ENCODE measurements around the gene PKDCC.
A peak's percentile ranks its signal among the peaks of the same experiment; 100 is the strongest.

PKDCC gene

GRCh38 chr2:42092084-42092996, 44.5 kb downstream of the PKDCC start:
- TF ChIP-seq HDGF (IDR thresholded peaks at IDR 0.05; ENCODE audit: borderline replicate concordance) (no peak), ARNT (IDR thresholded peaks at IDR 0.05) (no peak), BHLHE40 (IDR thresholded peaks at IDR 0.05; ENCODE audit: borderline replicate concordance) (no peak), NFRKB (IDR thresholded peaks at IDR 0.05) (no peak), FOXA1 (IDR thresholded peaks at IDR 0.05) (no peak), LEF1 (IDR thresholded peaks at IDR 0.05; ENCODE audit: borderline replicate concordance) (no peak), SP1 (IDR thresholded peaks at IDR 0.05) (no peak), L3MBTL2 (conservative IDR thresholded peaks at IDR 0.05) (no peak), FOXM1 (IDR thresholded peaks at IDR 0.05; ENCODE audit: borderline replicate concordance) (no peak), ELF4 (IDR thresholded peaks at IDR 0.05) (no peak), PKNOX1 (IDR thresholded peaks at IDR 0.05) (no peak), CTBP1 (IDR thresholded peaks at IDR 0.05; ENCODE audit: borderline replicate concordance) (no peak), SUZ12 (IDR thresholded peaks at IDR 0.05) (no peak)
- DNase-seq (ENCODE audit: extremely low spot score) = no peak
- ChIA-PET POLR2A (no interaction called here), CTCF (interaction anchor here (0.6 to 11.3 kb wide), 8 partner anchors 18 to 268 kb away, joined by 3 to 98 read pairs (median 3); no protein-coding TSS in a partner anchor)

GRCh38 chr2:42094114-42094513, 46.3 kb downstream of the PKDCC start:
- TF ChIP-seq NFRKB (IDR thresholded peaks at IDR 0.05) = no peak
- ChIA-PET POLR2A (interaction anchor here (1.4 kb wide), 1 partner anchor 105 kb away, joined by 3 read pairs; no protein-coding TSS in a partner anchor), CTCF (interaction anchor here (0.6 to 1.1 kb wide), 3 partner anchors 32 to 222 kb away, joined by 3 to 6 read pairs (median 3); no protein-coding TSS in a partner anchor)
- DNase-seq (ENCODE audit: extremely low spot score) = no peak

- no peak for TF ChIP-seq SUZ12 (IDR thresholded peaks at IDR 0.05)
- no peak for TF ChIP-seq CTBP1 (IDR thresholded peaks at IDR 0.05; ENCODE audit: borderline replicate concordance)
- TF ChIP-seq HDGF (IDR thresholded peaks at IDR 0.05; ENCODE audit: borderline replicate concordance) = no peak
- TF ChIP-seq FOXM1 (IDR thresholded peaks at IDR 0.05; ENCODE audit: borderline replicate concordance) = no peak
- no peak for TF ChIP-seq BHLHE40 (IDR thresholded peaks at IDR 0.05; ENCODE audit: borderline replicate concordance)
- no peak for TF ChIP-seq LEF1 (IDR thresholded peaks at IDR 0.05; ENCODE audit: borderline replicate concordance)
- TF ChIP-seq ELF4 (IDR thresholded peaks at IDR 0.05) = no peak
- no peak for TF ChIP-seq L3MBTL2 (conservative IDR thresholded peaks at IDR 0.05)
- TF ChIP-seq ZNF384 (IDR thresholded peaks at IDR 0.05) = no peak
- TF ChIP-seq PKNOX1 (IDR thresholded peaks at IDR 0.05) = no peak
- no peak for TF ChIP-seq TARDBP (IDR thresholded peaks at IDR 0.05)
- TF ChIP-seq SP1 (IDR thresholded peaks at IDR 0.05) = no peak
- no peak for TF ChIP-seq FOXA1 (IDR thresholded peaks at IDR 0.05)
- TF ChIP-seq ARNT (IDR thresholded peaks at IDR 0.05) = no peak
- TF ChIP-seq NFRKB (IDR thresholded peaks at IDR 0.05) = no peak
- no peak for TF ChIP-seq FOXK2 (IDR thresholded peaks at IDR 0.05)
- CTCF ChIA-PET = interaction anchor here (0.6 to 2.1 kb wide), 11 partner anchors 10 to 145 kb away, joined by 3 to 13 read pairs (median 4); no protein-coding TSS in a partner anchor
- peak; percentile 49 for DNase-seq (ENCODE audit: extremely low spot score)
- POLR2A ChIA-PET = interaction anchor here (0.8 to 1.0 kb wide), 3 partner anchors 8 to 73 kb away, joined by 3 to 4 read pairs (median 3); partner anchors contain the start of gene EML4
These were observed 48.1 kb downstream of the PKDCC start for GRCh38 chr2:42095923-42096408.

- ChIA-PET POLR2A (interaction anchor here (1.0 kb wide), 2 partner anchors 9 to 72 kb away, joined by 3 read pairs; partner anchors contain the start of gene EML4), CTCF (interaction anchor here (0.7 to 2.1 kb wide), 10 partner anchors 9 to 231 kb away, joined by 3 to 13 read pairs (median 4); no protein-coding TSS in a partner anchor)
- TF ChIP-seq ARNT (IDR thresholded peaks at IDR 0.05) = no peak
- DNase-seq (ENCODE audit: extremely low spot score) = no peak
These were observed 49.2 kb downstream of the PKDCC start for GRCh38 chr2:42096869-42097591.

GRCh38 chr2:42098571-42099437, 51.0 kb downstream of the PKDCC start:
- ChIA-PET CTCF (interaction anchor here (0.6 kb wide), 2 partner anchors 72 to 91 kb away, joined by 3 read pairs; no protein-coding TSS in a partner anchor), POLR2A (no interaction called here)
- DNase-seq (ENCODE audit: extremely low spot score) = no peak
- TF ChIP-seq BHLHE40 (IDR thresholded peaks at IDR 0.05; ENCODE audit: borderline replicate concordance) (no peak), L3MBTL2 (conservative IDR thresholded peaks at IDR 0.05) (no peak), ELF4 (IDR thresholded peaks at IDR 0.05) (no peak), ZNF384 (IDR thresholded peaks at IDR 0.05) (no peak), LEF1 (IDR thresholded peaks at IDR 0.05; ENCODE audit: borderline replicate concordance) (no peak), FOXA1 (IDR thresholded peaks at IDR 0.05) (no peak), FOXK2 (IDR thresholded peaks at IDR 0.05) (no peak), SUZ12 (IDR thresholded peaks at IDR 0.05) (no peak), PKNOX1 (IDR thresholded peaks at IDR 0.05) (no peak), NFRKB (IDR thresholded peaks at IDR 0.05) (no peak), SP1 (IDR thresholded peaks at IDR 0.05) (no peak), ARNT (IDR thresholded peaks at IDR 0.05) (no peak), TARDBP (IDR thresholded peaks at IDR 0.05) (no peak), CTBP1 (IDR thresholded peaks at IDR 0.05; ENCODE audit: borderline replicate concordance) (no peak), HDGF (IDR thresholded peaks at IDR 0.05; ENCODE audit: borderline replicate concordance) (no peak), FOXM1 (IDR thresholded peaks at IDR 0.05; ENCODE audit: borderline replicate concordance) (no peak)

All from HEK293T (cell line).